Measurements from ENCODE around the gene LILRB4.
"Not testable (repeated sequence)": the region's sequence is repeated elsewhere in the genome, so short reads cannot be mapped to it uniquely, and the experiment has no call there.

Gene LILRB4

GRCh38 chr19:54650108-54650655 lies 12.6 kb upstream of the LILRB4 start:
- DNase-seq (ENCODE audit: low spot score) = no peak

GRCh38 chr19:54653181-54653809 lies 9.5 kb upstream of the LILRB4 start:
- DNase-seq (ENCODE audit: low spot score) = peak; percentile 63

- no peak for DNase-seq (ENCODE audit: low spot score)
Measured at GRCh38 chr19:54654447-54655321, 8.1 kb upstream of the LILRB4 start.

- DNase-seq (ENCODE audit: low spot score) = no peak
Measured at GRCh38 chr19:54659300-54659699, 3.5 kb upstream of the LILRB4 start.

GRCh38 chr19:54660306-54660705 lies 2.5 kb upstream of the LILRB4 start:
- no peak for DNase-seq (ENCODE audit: low spot score)

GRCh38 chr19:54660964-54661363 lies 1.8 kb upstream of the LILRB4 start:
- peak; percentile 13 for DNase-seq (ENCODE audit: low spot score)

- DNase-seq (ENCODE audit: low spot score) = no peak
Measured at GRCh38 chr19:54661846-54662481, 821 bp upstream of the LILRB4 start.

- DNase-seq (ENCODE audit: low spot score) = no peak
Measured at GRCh38 chr19:54665530-54665929, 2.7 kb downstream of the LILRB4 start.

GRCh38 chr19:54667217-54667616 lies 4.4 kb downstream of the LILRB4 start:
- no peak for DNase-seq (ENCODE audit: low spot score)

- no peak for DNase-seq (ENCODE audit: low spot score)
Measured at GRCh38 chr19:54668353-54668752, 5.6 kb downstream of the LILRB4 start.

GRCh38 chr19:54670576-54671357 lies 8.0 kb downstream of the LILRB4 start:
- DNase-seq (ENCODE audit: low spot score) = no peak

GRCh38 chr19:54673222-54673621 lies 10.4 kb downstream of the LILRB4 start:
- no peak for DNase-seq (ENCODE audit: low spot score)

GRCh38 chr19:54674021-54674617 lies 11.3 kb downstream of the LILRB4 start:
- DNase-seq (ENCODE audit: low spot score) = peak; percentile 32

GRCh38 chr19:54676210-54676834 lies 13.5 kb downstream of the LILRB4 start:
- DNase-seq (ENCODE audit: low spot score) = peak; percentile 70

GRCh38 chr19:54677217-54677616 lies 14.4 kb downstream of the LILRB4 start:
- DNase-seq (ENCODE audit: low spot score) = no peak

GRCh38 chr19:54681596-54681995 lies 18.8 kb downstream of the LILRB4 start:
- not testable (repeated sequence) for DNase-seq (ENCODE audit: low spot score)

GRCh38 chr19:54682306-54682856 lies 19.6 kb downstream of the LILRB4 start:
- DNase-seq (ENCODE audit: low spot score) = no peak

- DNase-seq (ENCODE audit: low spot score) = no peak
Measured at GRCh38 chr19:54684527-54684926, 21.7 kb downstream of the LILRB4 start.

- no peak for DNase-seq (ENCODE audit: low spot score)
Measured at GRCh38 chr19:54691582-54692297, 29.0 kb downstream of the LILRB4 start.

GRCh38 chr19:54692298-54692615 lies 29.5 kb downstream of the LILRB4 start:
- DNase-seq (ENCODE audit: low spot score) = no peak
